Endothelial cell of umbilical vein (primary cell): ENCODE data around the gene ORC2. TPM values are rescaled to one million over a fixed set of nuclear protein-coding genes. Genes with fewer than 3 reads are reported as not detected.

Experiments used
- BruUV-seq: library from RNA; stranded (reverse); fragments of 400-500 nt; replicated peaks from 2 replicates; lab custom pipeline; 2021; lab: Mats Ljungman, UMichigan
- CTCF ChIA-PET: fragments of 300-600, 350-600 bp; sonication (Branson Sonifier 250); formaldehyde crosslinking; loops from one replicate; lab custom pipeline; 2021; ENCODE audit warnings: antibody characterized with exemption, inconsistent platforms; lab: Charles Lee
- POLR2A ChIA-PET: fragments of 300-600, 350-600 bp; sonication (Branson Sonifier 250); formaldehyde crosslinking; loops from one replicate; lab custom pipeline; 2021; ENCODE audit warnings: antibody characterized with exemption, inconsistent platforms; lab: Charles Lee
- DNase-seq: peaks from one replicate; pipeline ENCODE4 v3.0.0-alpha.2; 2011; ENCODE audit warnings: low read depth, low spot score
- FAIRE-seq: peaks from 2 replicates; lab custom pipeline; 2011; peaks lifted over from hg19 to GRCh38; lab: Jason Lieb, UNC
- H2AFZ ChIP-seq: 2 replicates; pipeline ENCODE4 v1.6.0; 2012; ENCODE audit warnings: low read depth, low read length, control low read depth, inconsistent platforms
- H3K27ac ChIP-seq: 2 replicates; pipeline ENCODE4 v1.5.1; 2011; ENCODE audit warnings: low read depth, mild to moderate bottlenecking, control low read depth, low read length, moderate library complexity; ENCODE audit not compliant: insufficient read depth
- H3K27me3 ChIP-seq, 2 experiments: 2 replicates each; pipeline versions ENCODE4 v1.6.0 to v1.6.1; 2011; ENCODE audit warnings: low read length in 2 of 2, mixed read lengths in 1 of 2; ENCODE audit not compliant: control insufficient read depth in 2 of 2, insufficient read depth in 2 of 2
- H3K36me3 ChIP-seq, 2 experiments: 2 replicates in 1 of 2; 3 replicates in 1 of 2; pipeline ENCODE4 v1.5.1; 2011; ENCODE audit warnings: low read length in 2 of 2, mild to moderate bottlenecking in 1 of 2, moderate library complexity in 1 of 2; ENCODE audit not compliant: control insufficient read depth in 2 of 2, insufficient read depth in 2 of 2; ENCODE audit errors: extremely low read depth in 1 of 2
- H3K4me1 ChIP-seq: 3 replicates; pipeline ENCODE4 v1.5.1; 2011; ENCODE audit warnings: mild to moderate bottlenecking, low read length; ENCODE audit not compliant: control insufficient read depth, insufficient read depth; ENCODE audit errors: extremely low read depth
- H3K4me2 ChIP-seq: 2 replicates; pipeline ENCODE4 v1.6.1; 2011; ENCODE audit warnings: low read length, control low read depth, mixed read lengths; ENCODE audit not compliant: insufficient read depth
- H3K4me3 ChIP-seq, 3 experiments: fragments of 200-600 bp in 1 of 3; sonication (generic), shearing (Covaris generic) in 1 of 3; replicated peaks in 1 of 3; 2 replicates each; pipeline ENCODE4 v1.5.1; 2011 to 2016; ENCODE audit warnings: control low read depth in 3 of 3, low read length in 3 of 3, mild to moderate bottlenecking in 2 of 3, inconsistent platforms in 1 of 3, low read depth in 1 of 3, moderate library complexity in 1 of 3; ENCODE audit not compliant: insufficient read depth in 1 of 3
- H3K79me2 ChIP-seq: 2 replicates; pipeline ENCODE4 v1.6.0; 2012; ENCODE audit warnings: low read length, inconsistent platforms; ENCODE audit not compliant: control insufficient read depth, insufficient read depth
- H3K9ac ChIP-seq: replicated peaks from 2 replicates; pipeline ENCODE3; 2011; ENCODE audit warnings: low read length, control low read depth; ENCODE audit not compliant: insufficient read depth; ENCODE audit errors: extremely low read depth
- H3K9me1 ChIP-seq: replicated peaks from 3 replicates; pipeline ENCODE4 v1.6.0; 2011; ENCODE audit warnings: mild to moderate bottlenecking, low read length; ENCODE audit not compliant: control insufficient read depth, insufficient read depth; ENCODE audit errors: extremely low read depth
- H3K9me3 ChIP-seq: replicated peaks from 2 replicates; pipeline ENCODE4 v1.5.1; 2012; ENCODE audit warnings: low read length, inconsistent platforms; ENCODE audit not compliant: control insufficient read depth, insufficient read depth
- H4K20me1 ChIP-seq: replicated peaks from 2 replicates; pipeline ENCODE3; 2011; ENCODE audit warnings: mild to moderate bottlenecking, low read length; ENCODE audit not compliant: control insufficient read depth, insufficient read depth; ENCODE audit errors: extremely low read depth
- EZH2 ChIP-seq: IDR thresholded peaks from 2 replicates; pipeline ENCODE4 v1.6.1; 2012; ENCODE audit warnings: borderline replicate concordance, low read depth, mild to moderate bottlenecking, moderate library complexity, low read length, inconsistent platforms; ENCODE audit not compliant: severe bottlenecking
- FOS ChIP-seq: IDR thresholded peaks from 2 replicates; pipeline ENCODE4 v1.6.1; 2011; ENCODE audit warnings: mild to moderate bottlenecking, low read length, moderate library complexity, borderline replicate concordance; ENCODE audit not compliant: insufficient read depth
- GATA2 ChIP-seq: IDR thresholded peaks from 2 replicates; pipeline ENCODE4 v1.7.0; 2011; ENCODE audit warnings: low read depth, mild to moderate bottlenecking, moderate library complexity, mixed read lengths, low read length; ENCODE audit not compliant: insufficient read length, insufficient read depth
- JUN ChIP-seq: IDR thresholded peaks from 2 replicates; pipeline ENCODE4 v1.6.1; 2011; ENCODE audit warnings: borderline replicate concordance, low read depth; ENCODE audit not compliant: insufficient read length, insufficient read depth
- MYC ChIP-seq: IDR thresholded peaks from one replicate; pipeline ENCODE4 v1.6.1; 2011; ENCODE audit warnings: mild to moderate bottlenecking, low read depth, low read length
- POLR2A ChIP-seq: IDR thresholded peaks from 2 replicates; pipeline ENCODE4 v1.6.1; 2012; ENCODE audit warnings: low read depth, mild to moderate bottlenecking, control low read depth, low read length
- POLR2AphosphoS5 ChIP-seq: IDR thresholded peaks from 2 replicates; pipeline ENCODE4 v1.6.1; 2012; ENCODE audit warnings: low read depth, mild to moderate bottlenecking, control low read depth, low read length, moderate library complexity; ENCODE audit not compliant: insufficient read depth
- dilution Hi-C: fragments of 300-500 bp; cut with MboI; formaldehyde crosslinking; loops from one replicate; pipeline ENCODE4 v1.15.0; 2019; ENCODE audit warnings: low sequenced_read_pairs; ENCODE audit not compliant: extremely low pct_ligation_motif_present
- intact Hi-C: fragments of 100-400 bp; cut with micrococcal nuclease; formaldehyde crosslinking; loops from one replicate; pipeline ENCODE4 v1.10.0; 2022
- polyA plus RNA-seq, 4 experiments: library from polyadenylated mRNA; depleted of rRNA in 3 of 4; stranded (reverse) in 3 of 4; unstranded in 1 of 4; fragments of >200 nt; gene quantifications; 2 replicates each; pipeline versions ENCODE4 v1.2.1 to v1.2.3, GENCODE V29; 2011 to 2012; ENCODE audit warnings: missing spikeins in 1 of 4
- total RNA-seq: library from RNA; stranded (reverse); gene quantifications from 2 replicates; pipeline ENCODE4 v1.2.3, GENCODE V29; 2021
- TF ChIP-seq, protein P1 (sequence below): IDR thresholded peaks from 2 replicates; pipeline ENCODE4 v1.6.1; 2011; ENCODE audit not compliant: insufficient read depth, insufficient read length
- TF ChIP-seq, protein P2 (sequence below), 2 donors: IDR thresholded peaks; 1 replicate in 1 of 2; 2 replicates in 1 of 2; pipeline ENCODE4 v1.5.1; 2011; ENCODE audit warnings: low read length in 2 of 2, mild to moderate bottlenecking in 2 of 2, moderate library complexity in 2 of 2, control low read depth in 1 of 2, inconsistent platforms in 1 of 2, low read depth in 1 of 2; ENCODE audit not compliant: insufficient read depth in 1 of 2; ENCODE audit errors: extremely low read depth in 1 of 2

Gene ORC2
- total and polyA plus RNA-seq, 2 donors (not counting 3 experiments of a cell fraction or from before 2014, with no cell fraction given) = 4.2 to 45.4 TPM

DNA sequence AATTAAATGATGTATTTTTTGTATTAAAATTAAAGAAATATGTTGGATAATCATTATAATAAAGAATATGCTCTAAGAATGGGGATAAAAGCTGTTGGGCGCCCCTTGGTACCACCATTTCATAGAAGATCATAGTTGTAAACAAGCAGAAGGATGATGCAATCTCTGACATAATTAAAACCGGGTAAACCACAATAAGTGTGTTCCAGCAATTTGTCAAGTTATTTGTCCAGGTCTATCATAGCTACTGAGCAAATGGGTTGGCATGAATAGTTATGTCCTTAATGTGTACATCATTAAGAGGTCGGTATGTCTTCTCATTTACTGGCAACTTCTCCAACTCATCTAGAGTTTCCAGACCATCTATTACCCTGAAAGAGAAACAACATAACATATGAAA is 92.3 kb downstream of the ORC2 start:
- TF ChIP-seq FOS = no peak
- no peak for TF ChIP-seq JUN
- TF ChIP-seq, protein P1, sequence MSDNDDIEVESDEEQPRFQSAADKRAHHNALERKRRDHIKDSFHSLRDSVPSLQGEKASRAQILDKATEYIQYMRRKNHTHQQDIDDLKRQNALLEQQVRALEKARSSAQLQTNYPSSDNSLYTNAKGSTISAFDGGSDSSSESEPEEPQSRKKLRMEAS = no peak
- TF ChIP-seq GATA2 = no peak
- TF ChIP-seq POLR2A = no peak
- TF ChIP-seq EZH2 = no peak
- BruUV-seq = no TSS peak
- Histone ChIP-seq H3K36me3 (no peaks in the 10 kb centered on the region), H3K9me3 (no peaks in the 10 kb centered on the region), H3K4me3 (no peak overlapping the region), H3K9ac (no peak overlapping the region), H3K27me3 (no peaks in the 10 kb centered on the region), H3K27ac (no peak overlapping the region), H3K79me2 (no peaks in the 10 kb centered on the region), H3K4me2 (no peak overlapping the region), H3K9me1 (no peaks in the 10 kb centered on the region), H3K4me1 (peaks cover 3% of the 10 kb centered on the region), H4K20me1 (no peaks in the 10 kb centered on the region), H2AFZ (no peak overlapping the region)
- FAIRE-seq (no peak), DNase-seq (no peak)
- intact Hi-C loops (no loop called here), dilution Hi-C loops (no loop called here)
- POLR2A ChIA-PET = no interaction called here
- CTCF ChIA-PET = no interaction called here

DNA sequence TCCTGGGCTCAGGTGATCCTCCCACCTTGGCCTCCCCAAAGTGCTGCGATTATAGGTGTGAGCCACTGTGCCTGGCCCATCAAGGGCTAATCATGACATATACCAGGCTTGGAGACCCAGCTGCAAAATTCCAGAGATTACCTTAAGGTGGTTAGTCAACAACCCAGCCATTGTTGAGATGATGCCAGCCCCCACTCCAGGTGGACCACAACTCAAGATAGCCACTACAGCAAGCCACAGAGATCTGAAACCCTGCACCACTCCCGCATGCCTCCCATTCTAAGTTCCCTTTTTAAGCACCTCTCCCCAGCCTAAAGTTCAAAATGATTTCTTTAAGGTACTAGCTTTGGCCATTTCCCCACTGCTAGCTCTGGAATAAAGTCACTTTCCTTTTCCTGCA is 94.4 kb downstream of the ORC2 start:
- H3K27me3 ChIP-seq = no peaks in the 10 kb centered on the region
- dilution Hi-C loops = no loop called here
- H3K4me3 ChIP-seq = no peak overlapping the region
- no peaks in the 10 kb centered on the region for H4K20me1 ChIP-seq
- H3K9me3 ChIP-seq = no peaks in the 10 kb centered on the region
- H3K27ac ChIP-seq = no peak overlapping the region
- DNase-seq (no peak), FAIRE-seq (no peak)
- H3K9me1 ChIP-seq = no peaks in the 10 kb centered on the region
- H3K4me1 ChIP-seq = peaks cover 7% of the 10 kb centered on the region
- TF ChIP-seq POLR2A = no peak
- no peak for TF ChIP-seq EZH2
- no peak for TF ChIP-seq POLR2AphosphoS5
- TF ChIP-seq GATA2 = no peak
- TF ChIP-seq, protein P1 = no peak
- no peak for TF ChIP-seq JUN
- TF ChIP-seq MYC = no peak
- TF ChIP-seq, protein P2, sequence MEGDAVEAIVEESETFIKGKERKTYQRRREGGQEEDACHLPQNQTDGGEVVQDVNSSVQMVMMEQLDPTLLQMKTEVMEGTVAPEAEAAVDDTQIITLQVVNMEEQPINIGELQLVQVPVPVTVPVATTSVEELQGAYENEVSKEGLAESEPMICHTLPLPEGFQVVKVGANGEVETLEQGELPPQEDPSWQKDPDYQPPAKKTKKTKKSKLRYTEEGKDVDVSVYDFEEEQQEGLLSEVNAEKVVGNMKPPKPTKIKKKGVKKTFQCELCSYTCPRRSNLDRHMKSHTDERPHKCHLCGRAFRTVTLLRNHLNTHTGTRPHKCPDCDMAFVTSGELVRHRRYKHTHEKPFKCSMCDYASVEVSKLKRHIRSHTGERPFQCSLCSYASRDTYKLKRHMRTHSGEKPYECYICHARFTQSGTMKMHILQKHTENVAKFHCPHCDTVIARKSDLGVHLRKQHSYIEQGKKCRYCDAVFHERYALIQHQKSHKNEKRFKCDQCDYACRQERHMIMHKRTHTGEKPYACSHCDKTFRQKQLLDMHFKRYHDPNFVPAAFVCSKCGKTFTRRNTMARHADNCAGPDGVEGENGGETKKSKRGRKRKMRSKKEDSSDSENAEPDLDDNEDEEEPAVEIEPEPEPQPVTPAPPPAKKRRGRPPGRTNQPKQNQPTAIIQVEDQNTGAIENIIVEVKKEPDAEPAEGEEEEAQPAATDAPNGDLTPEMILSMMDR (IDR thresholded peaks at IDR 0.05; ENCODE audit: extremely low read depth in 1 of 2, insufficient read depth in 1 of 2, low read depth in 1 of 2, low read length in 2 of 2) = no peak
- no peak for TF ChIP-seq FOS
- H3K4me2 ChIP-seq = no peak overlapping the region
- no peak overlapping the region for H2AFZ ChIP-seq
- CTCF ChIA-PET = interaction anchor here (1.0 kb wide), 1 partner anchor 20 kb away, joined by 3 read pairs; no protein-coding TSS in a partner anchor
- no TSS peak for BruUV-seq
- peaks cover 4% of the 10 kb centered on the region for H3K79me2 ChIP-seq
- POLR2A ChIA-PET = no interaction called here
- no peak overlapping the region for H3K9ac ChIP-seq
- no peaks in the 10 kb centered on the region for H3K36me3 ChIP-seq
- intact Hi-C loops = no loop called here
